GM06990 (cell line): ENCODE results near the gene SCN2A.

Experiments
- DNase-seq: peaks from one replicate; pipeline ENCODE4 v3.0.0-alpha.2; 2011; ENCODE audit not compliant: insufficient read length; ENCODE audit errors: extremely low read depth
- H3K27me3 ChIP-seq: replicated peaks from 2 replicates; pipeline ENCODE4 v1.6.0; 2011; ENCODE audit warnings: low read length; ENCODE audit not compliant: control insufficient read depth, insufficient read depth
- H3K36me3 ChIP-seq: 2 replicates; pipeline ENCODE4 v1.5.1; 2011; ENCODE audit warnings: low read length; ENCODE audit not compliant: control insufficient read depth, insufficient read depth
- H3K4me3 ChIP-seq: replicated peaks from 2 replicates; pipeline ENCODE4 v1.5.1; 2011; ENCODE audit warnings: low read depth, mild to moderate bottlenecking, control low read depth, low read length
- CTCF ChIP-seq: IDR thresholded peaks from 2 replicates; pipeline ENCODE4 v1.5.1; 2011; ENCODE audit warnings: low read length, control low read depth, mild to moderate bottlenecking, inconsistent platforms; ENCODE audit not compliant: insufficient read depth, poor library complexity, severe bottlenecking

SCN2A gene

GRCh38 chr2:165432234-165432966, 193.2 kb downstream of the SCN2A start:
- H3K36me3 ChIP-seq: no peaks in the 10 kb centered on the region
- H3K4me3 ChIP-seq: no peak overlapping the region
- no peaks in the 10 kb centered on the region for H3K27me3 ChIP-seq
- no peak for TF ChIP-seq CTCF
- no peak for DNase-seq

GRCh38 chr2:165434865-165435496, 195.8 kb downstream of the SCN2A start:
- TF ChIP-seq CTCF: no peak
- Histone ChIP-seq H3K4me3 (no peak overlapping the region), H3K36me3 (no peaks in the 10 kb centered on the region), H3K27me3 (no peaks in the 10 kb centered on the region)
- no peak for DNase-seq

DNA sequence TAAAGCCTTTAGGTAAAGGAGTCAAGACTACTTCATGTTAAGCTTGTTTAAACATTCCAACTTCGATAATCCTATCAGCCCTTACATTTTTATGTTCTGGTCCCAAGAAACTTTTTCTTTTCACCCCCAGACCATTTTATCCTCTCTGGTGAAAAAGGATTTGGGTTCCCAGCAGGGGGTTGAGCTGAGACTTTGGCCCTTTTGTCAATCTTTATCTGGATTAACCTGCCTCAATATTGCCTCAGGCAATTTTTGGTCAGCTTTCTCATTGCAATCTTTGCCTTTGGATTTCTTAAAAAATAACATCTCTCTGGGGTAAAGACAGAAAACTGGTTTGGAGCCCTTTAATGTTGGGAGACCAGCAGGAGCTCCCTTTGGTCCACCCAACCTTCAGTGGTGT, 196.4 kb downstream of the SCN2A start:
- no peak for DNase-seq
- H3K27me3 ChIP-seq: no peaks in the 10 kb centered on the region
- TF ChIP-seq CTCF: no peak
- H3K4me3 ChIP-seq: no peak overlapping the region
- no peaks in the 10 kb centered on the region for H3K36me3 ChIP-seq

- no peak for DNase-seq
- Histone ChIP-seq H3K36me3 (no peaks in the 10 kb centered on the region), H3K27me3 (no peaks in the 10 kb centered on the region), H3K4me3 (no peak overlapping the region)
- no peak for TF ChIP-seq CTCF
Measured at GRCh38 chr2:165436559-165436958, 197.3 kb downstream of the SCN2A start.

GRCh38 chr2:165440367-165440766, 201.2 kb downstream of the SCN2A start:
- DNase-seq: no peak
- no peaks in the 10 kb centered on the region for H3K27me3 ChIP-seq
- H3K36me3 ChIP-seq: no peaks in the 10 kb centered on the region
- no peak for TF ChIP-seq CTCF
- no peak overlapping the region for H3K4me3 ChIP-seq
